OCI-LY3 (cell line): ENCODE measurements around the gene ANKRD9.

Experiments
- H2AFZ ChIP-seq: fragments of 200-600, 300-600 bp; shearing (Covaris generic); 2 replicates; pipeline ENCODE4 v1.6.0; 2014; ENCODE audit warnings: antibody characterized with exemption, low read depth, low read length
- H3K27ac ChIP-seq: fragments of 200-600, 300-600 bp; sonication (generic); 2 replicates; pipeline ENCODE4 v1.5.1; 2014; ENCODE audit warnings: mild to moderate bottlenecking, low read length, moderate library complexity, mixed read lengths
- H3K27me3 ChIP-seq: fragments of 200-600, 300-600 bp; sonication (generic); 2 replicates; pipeline ENCODE4 v1.6.1; 2014; ENCODE audit warnings: low read depth, low read length, mixed read lengths
- H3K36me3 ChIP-seq: fragments of 200-600, 300-600 bp; sonication (generic); replicated peaks from 2 replicates; pipeline ENCODE3; 2014; ENCODE audit warnings: low read depth, low read length, mixed read lengths
- H3K4me1 ChIP-seq: fragments of 300-600, 200-600 bp; sonication (generic); 2 replicates; pipeline ENCODE4 v1.6.1; 2014; ENCODE audit warnings: low read length, mixed read lengths
- H3K4me2 ChIP-seq: fragments of 200-600, 300-600 bp; sonication (generic); 2 replicates; pipeline ENCODE4 v1.6.1; 2014; ENCODE audit warnings: low read length, mixed read lengths
- H3K4me3 ChIP-seq: fragments of 300-600, 200-600 bp; sonication (generic); 2 replicates; pipeline ENCODE4 v1.5.1; 2014; ENCODE audit warnings: antibody characterized with exemption, mild to moderate bottlenecking, low read length, moderate library complexity
- H3K79me2 ChIP-seq: fragments of 300-600, 200-600 bp; shearing (Covaris generic); 2 replicates; pipeline ENCODE4 v1.6.1; 2014; ENCODE audit warnings: mild to moderate bottlenecking, low read length, mixed read lengths
- H3K9ac ChIP-seq: fragments of 300-600, 200-600 bp; shearing (Covaris generic); 2 replicates; pipeline ENCODE4 v1.6.0; 2014; ENCODE audit warnings: mild to moderate bottlenecking, low read length, moderate library complexity
- H3K9me3 ChIP-seq: fragments of 200-600, 300-600 bp; shearing (Covaris generic); 2 replicates; pipeline ENCODE4 v1.6.1; 2014; ENCODE audit warnings: low read length, mixed read lengths; ENCODE audit not compliant: insufficient read depth
- H4K20me1 ChIP-seq: fragments of 200-600, 300-600 bp; sonication (generic); 2 replicates; pipeline ENCODE4 v1.6.1; 2016; ENCODE audit warnings: low read length, mixed read lengths; ENCODE audit not compliant: insufficient read depth
- CTCF ChIP-seq: fragments of 200-600, 300-600 bp; sonication (generic); IDR thresholded peaks from 2 replicates; pipeline ENCODE4 v1.5.1; 2014; ENCODE audit warnings: antibody characterized with exemption, low read length, low read depth
- EZH2phosphoT487 ChIP-seq: fragments of 200-600 bp; shearing (Covaris generic); IDR thresholded peaks from 2 replicates; pipeline ENCODE4 v1.6.1; 2018; ENCODE audit warnings: antibody characterized with exemption, mixed run types, low read depth

The ANKRD9 gene

GRCh38 chr14:102479107-102479506 lies 30.5 kb downstream of the ANKRD9 start:
- Histone ChIP-seq H4K20me1 (no peaks in the 10 kb centered on the region), H3K4me3 (no peak overlapping the region), H2AFZ (no peak overlapping the region), H3K27me3 (no peaks in the 10 kb centered on the region), H3K79me2 (no peaks in the 10 kb centered on the region), H3K27ac (no peak overlapping the region), H3K4me1 (no peaks in the 10 kb centered on the region), H3K36me3 (no peaks in the 10 kb centered on the region), H3K9me3 (no peaks in the 10 kb centered on the region), H3K9ac (no peak overlapping the region), H3K4me2 (no peak overlapping the region)
- no peak for TF ChIP-seq EZH2phosphoT487

- Histone ChIP-seq H3K4me1 (no peaks in the 10 kb centered on the region), H3K36me3 (no peaks in the 10 kb centered on the region), H4K20me1 (no peaks in the 10 kb centered on the region), H3K27ac (no peak overlapping the region), H3K79me2 (no peaks in the 10 kb centered on the region), H2AFZ (no peak overlapping the region), H3K4me2 (no peak overlapping the region), H3K9ac (no peak overlapping the region), H3K27me3 (no peaks in the 10 kb centered on the region), H3K4me3 (no peak overlapping the region), H3K9me3 (no peaks in the 10 kb centered on the region)
- TF ChIP-seq CTCF (no peak), EZH2phosphoT487 (no peak)
Measured at GRCh38 chr14:102474934-102475333, 34.6 kb downstream of the ANKRD9 start.

- H4K20me1 ChIP-seq, result no peaks in the 10 kb centered on the region
Measured at GRCh38 chr14:102473559-102473958, 36.0 kb downstream of the ANKRD9 start.

GRCh38 chr14:102472791-102473150 lies 36.8 kb downstream of the ANKRD9 start:
- Histone ChIP-seq H4K20me1 (no peaks in the 10 kb centered on the region), H3K27ac (no peak overlapping the region), H3K4me3 (no peak overlapping the region), H3K4me2 (no peak overlapping the region), H3K9me3 (no peaks in the 10 kb centered on the region), H2AFZ (no peak overlapping the region), H3K4me1 (no peaks in the 10 kb centered on the region), H3K36me3 (no peaks in the 10 kb centered on the region), H3K27me3 (no peaks in the 10 kb centered on the region), H3K9ac (no peak overlapping the region), H3K79me2 (no peaks in the 10 kb centered on the region)
- TF ChIP-seq CTCF (no peak), EZH2phosphoT487 (no peak)

More at GRCh38 chr14:102473559-102473958, 36.0 kb downstream of the ANKRD9 start:
- no peak for TF ChIP-seq EZH2phosphoT487
- no peak for TF ChIP-seq CTCF
- Histone ChIP-seq H3K4me2 (no peak overlapping the region), H3K27me3 (no peaks in the 10 kb centered on the region), H3K4me3 (no peak overlapping the region), H3K79me2 (no peaks in the 10 kb centered on the region), H2AFZ (no peak overlapping the region), H3K9me3 (no peaks in the 10 kb centered on the region), H3K36me3 (no peaks in the 10 kb centered on the region), H3K4me1 (no peaks in the 10 kb centered on the region), H3K9ac (no peak overlapping the region), H3K27ac (no peak overlapping the region)
